CMK (cell line): Measurements from ENCODE around the gene PRR5.
"Not testable (repeated sequence)": the region's sequence is repeated elsewhere in the genome, so short reads cannot be mapped to it uniquely, and the experiment has no call there.

Source experiments
- DNase-seq: peaks from one replicate; pipeline ENCODE4 v3.0.0-alpha.2; 2010; ENCODE audit warnings: low read depth

The PRR5 gene

GRCh38 chr22:44735518-44736428, 33.8 kb downstream of the PRR5 start:
- DNase-seq: peak; percentile 35

- no peak for DNase-seq
Observed at GRCh38 chr22:44736581-44737405, 34.8 kb downstream of the PRR5 start.

DNA sequence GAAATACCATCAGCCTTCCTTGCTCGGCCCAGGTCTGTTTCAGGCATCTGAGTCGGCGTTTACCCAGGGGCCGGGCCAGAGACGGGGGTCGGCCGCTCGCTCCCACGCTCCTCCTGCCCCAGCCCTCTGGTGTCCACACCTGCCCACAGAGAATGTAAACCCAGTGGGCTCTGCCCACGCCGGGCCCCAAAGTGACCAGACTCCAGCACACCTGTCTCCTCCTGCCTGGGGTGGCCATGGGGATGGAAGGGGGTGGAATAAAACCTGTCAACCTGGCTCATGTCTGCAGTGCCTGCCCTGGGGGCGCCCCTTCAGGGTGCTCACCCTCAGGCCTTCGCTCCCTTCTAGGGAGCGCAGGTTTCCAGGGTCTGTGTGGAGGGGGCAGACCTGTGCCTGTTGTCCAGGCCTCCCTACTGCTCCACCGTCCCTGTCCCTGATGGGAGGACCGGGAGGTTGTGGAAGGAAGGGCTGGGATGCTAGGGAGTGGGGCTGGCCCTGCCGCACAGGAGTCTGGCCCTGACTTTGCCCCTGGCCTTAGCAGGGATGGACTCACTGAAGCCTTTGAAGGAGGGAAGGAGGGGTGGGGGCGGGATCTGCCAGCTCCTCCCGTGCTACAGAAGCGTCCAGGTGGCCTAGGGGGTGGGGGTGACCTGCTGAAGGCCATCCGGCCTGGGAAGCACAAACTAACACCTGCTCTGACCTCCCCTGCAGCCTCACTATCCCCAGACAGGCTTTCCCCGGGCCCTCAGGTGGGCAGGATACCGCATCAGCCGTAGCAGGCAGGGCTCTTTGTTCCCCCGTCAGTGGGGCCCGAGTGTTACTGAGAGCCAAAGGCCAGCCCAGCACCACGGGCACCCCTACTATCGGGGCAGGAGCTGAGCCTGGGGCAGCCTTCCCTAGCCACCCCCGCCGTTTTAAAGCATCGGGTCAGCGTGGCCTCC, 35.7 kb downstream of the PRR5 start:
- DNase-seq: no peak

DNA sequence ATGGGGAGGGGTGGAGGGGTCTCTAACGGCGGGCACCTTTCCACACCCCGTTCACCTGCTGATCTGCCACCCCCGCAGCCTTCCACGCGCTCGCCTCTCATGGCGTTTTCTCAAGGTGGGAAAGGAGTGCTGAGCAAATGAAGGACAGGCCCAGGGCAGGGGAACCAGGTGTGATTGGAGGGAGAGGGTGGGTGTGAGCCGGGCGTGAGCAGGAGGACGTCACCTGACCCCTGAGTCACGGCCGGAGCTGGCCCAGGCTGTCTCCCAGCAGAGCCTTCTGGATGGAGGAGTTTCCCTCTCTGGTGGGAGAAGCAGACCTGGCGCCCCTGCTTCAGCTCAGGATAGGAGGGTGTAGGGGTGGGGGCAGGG, 36.3 kb downstream of the PRR5 start:
- DNase-seq: no peak

- DNase-seq: no peak
Observed at GRCh38 chr22:44739024-44739423, 37.0 kb downstream of the PRR5 start.

DNA sequence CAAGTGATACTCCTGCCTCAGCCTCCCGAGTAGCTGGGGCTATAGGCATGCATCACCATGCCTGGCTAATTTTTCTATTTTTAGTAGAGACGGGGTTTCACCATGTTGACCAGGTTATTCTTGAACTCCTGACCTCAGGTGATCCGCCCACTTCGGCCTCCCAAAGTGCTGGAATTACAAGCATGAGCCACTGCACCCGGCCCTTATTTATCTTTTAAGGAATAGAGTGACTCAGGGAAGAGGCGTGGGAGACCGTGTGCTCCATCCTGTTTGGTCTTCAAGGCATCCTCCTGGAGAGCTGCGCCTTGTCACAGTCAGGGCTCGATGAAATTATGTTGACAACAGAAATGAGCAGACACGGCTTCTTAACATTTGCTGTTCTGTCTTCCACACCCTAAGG, 37.7 kb downstream of the PRR5 start:
- not testable (repeated sequence) for DNase-seq

- DNase-seq: no peak
Observed at GRCh38 chr22:44740307-44740706, 38.3 kb downstream of the PRR5 start.

DNA sequence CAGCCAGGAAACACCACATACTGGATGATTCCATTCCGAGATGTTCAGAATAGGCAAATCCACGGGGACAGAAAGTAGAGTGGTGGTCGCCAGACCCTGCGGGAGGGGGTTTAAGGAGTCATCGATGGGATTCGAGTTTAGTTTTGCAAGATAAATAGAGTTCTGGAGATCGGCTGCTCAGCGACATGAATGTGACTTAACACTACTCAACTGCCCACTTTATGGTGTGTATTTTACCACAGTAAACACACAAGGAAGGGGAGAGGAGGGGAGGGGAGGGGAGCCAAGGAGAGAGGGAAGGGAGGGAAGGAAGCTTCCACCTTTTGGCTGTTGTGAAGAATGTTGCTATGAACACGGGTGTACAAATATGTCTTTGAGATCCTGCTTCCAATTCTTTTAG, 39.9 kb downstream of the PRR5 start:
- DNase-seq: no peak

DNA sequence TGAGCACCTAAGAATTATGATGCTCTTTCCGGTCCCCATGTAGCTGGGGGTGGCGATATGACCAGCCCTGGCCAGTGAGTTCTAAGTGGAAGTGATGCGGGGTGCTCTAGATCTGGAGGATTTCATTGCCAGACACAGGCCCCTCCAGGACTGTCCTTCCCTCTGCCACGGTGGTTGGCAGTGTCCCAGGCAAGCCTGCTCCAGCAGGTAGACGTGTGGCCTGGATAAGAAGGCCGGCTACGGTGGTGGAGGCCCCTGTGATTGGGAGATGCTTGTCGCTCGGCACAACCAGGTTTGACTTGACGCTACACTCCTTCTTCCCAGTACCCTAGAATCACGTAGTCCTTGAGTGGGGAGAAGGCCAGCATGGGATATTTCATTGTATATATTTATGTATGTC, 41.2 kb downstream of the PRR5 start:
- no peak for DNase-seq

- DNase-seq: no peak
Observed at GRCh38 chr22:44743804-44744211, 41.8 kb downstream of the PRR5 start.

GRCh38 chr22:44745853-44746789, 44.1 kb downstream of the PRR5 start:
- no peak for DNase-seq

- DNase-seq: not testable (repeated sequence)
Observed at GRCh38 chr22:44747784-44748127, 45.8 kb downstream of the PRR5 start.

DNA sequence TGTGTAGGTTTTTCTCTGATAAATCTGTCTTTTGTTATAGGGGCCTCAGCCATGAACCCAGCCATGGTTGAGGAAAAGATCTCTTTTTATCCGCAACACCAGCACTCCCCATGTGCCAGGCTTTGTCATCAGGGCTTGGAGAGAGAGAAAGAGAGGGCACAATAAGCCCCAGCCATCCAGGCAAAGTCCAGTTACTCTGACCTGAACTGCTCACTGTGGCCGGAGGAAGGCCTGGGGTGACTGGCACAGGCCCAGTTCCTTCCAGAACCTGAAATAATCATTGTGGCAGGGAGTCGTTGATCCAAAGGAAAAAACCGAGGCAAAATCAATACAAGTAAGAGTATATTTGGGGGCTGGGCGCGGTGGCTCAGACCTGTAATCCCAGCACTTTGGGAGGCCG, 46.5 kb downstream of the PRR5 start:
- DNase-seq: no peak

GRCh38 chr22:44750481-44750880, 48.5 kb downstream of the PRR5 start:
- no peak for DNase-seq

DNA sequence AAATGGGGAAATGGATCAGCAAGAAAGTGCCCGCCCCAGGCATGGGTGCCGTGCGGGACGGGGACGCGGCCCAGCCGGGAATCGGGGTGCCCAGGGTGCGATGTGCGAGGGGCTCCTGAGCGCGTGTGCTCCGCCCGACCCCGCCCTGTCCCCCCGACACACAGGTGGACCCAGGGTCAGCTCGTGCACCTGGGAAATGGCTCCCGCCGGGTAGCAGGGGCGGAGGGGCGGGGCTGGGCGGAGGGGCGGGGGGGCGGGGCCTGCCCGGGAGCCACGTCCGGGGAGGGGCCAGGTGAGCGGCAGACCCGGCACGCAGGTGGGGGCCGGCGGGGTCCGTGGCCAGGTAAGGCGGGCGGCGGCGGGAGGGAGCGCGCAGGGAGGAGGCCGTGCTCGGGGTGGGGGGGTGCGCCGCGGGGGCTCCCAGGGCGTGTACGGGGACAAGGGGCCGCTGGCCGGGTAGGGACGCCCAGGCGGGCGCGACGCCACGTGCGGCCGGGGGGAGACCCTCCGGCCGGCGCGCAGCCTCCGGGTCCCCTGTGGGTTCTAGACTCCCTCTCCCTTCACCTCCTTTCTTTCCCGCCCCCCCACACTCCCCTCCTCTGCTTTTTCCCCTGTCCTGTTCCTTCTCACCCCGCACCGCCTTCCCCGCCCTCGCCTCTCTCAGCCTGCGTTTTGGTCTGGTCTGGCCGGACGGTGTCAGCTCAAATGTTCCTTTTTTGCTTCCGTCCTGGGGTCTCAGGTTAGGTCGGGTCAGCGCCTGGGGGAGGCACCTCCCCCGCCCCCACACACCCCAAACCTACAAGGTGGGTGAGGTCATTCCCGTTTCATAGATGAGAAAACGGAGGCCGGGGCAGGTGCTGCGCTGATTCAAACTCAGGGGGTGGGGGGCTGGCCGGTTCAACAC, 50.5 kb downstream of the PRR5 start, which contains the start of gene ARHGAP8:
ARHGAP8 (plus strand) TSS at position 291 of the 904 bp plus-strand sequence. CDS start 33,953 bp downstream, outside the sequence.
- DNase-seq: no peak

DNA sequence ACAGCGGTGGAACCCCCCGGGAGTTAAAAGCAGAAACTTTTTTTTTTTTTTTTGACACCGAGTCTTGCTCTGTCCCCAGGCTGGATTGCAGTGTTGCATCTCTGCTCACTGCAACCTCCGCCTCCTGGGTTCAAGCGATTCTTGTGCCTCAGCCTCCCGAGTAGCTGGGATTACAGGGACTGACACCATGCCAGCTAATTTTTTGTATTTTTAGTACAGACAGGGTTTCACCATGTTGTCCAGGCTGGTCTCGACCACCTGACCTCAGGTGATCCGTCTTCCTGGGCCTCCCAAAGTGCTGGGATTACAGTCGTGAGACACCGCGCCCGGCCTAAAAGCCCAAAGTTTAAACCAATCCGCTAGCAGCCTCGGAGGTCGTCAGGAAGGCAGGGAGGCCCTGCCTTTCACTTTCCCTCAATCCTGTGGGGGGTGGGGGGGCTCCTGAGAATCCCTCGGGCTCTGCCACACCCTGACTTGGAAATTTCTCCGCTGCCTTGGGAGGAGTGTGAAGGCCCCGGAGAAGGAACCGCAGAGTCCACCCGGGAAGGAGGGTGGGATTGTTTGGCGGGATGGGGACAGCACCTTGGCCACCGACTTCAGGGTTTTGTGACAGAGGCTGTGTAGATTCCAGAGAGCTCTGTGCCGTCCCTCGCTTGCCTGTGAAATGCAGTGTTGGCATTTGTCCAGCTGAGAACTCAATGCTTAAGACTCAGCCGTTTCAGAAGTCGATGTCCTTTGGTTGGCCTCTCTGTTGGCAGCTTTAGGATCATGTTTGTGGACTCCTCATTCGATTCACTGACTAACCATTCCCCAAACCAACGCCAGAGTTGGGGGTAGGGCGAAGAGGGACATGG, 51.4 kb downstream of the PRR5 start:
- no peak for DNase-seq

GRCh38 chr22:44754998-44755397, 53.0 kb downstream of the PRR5 start:
- DNase-seq: no peak

GRCh38 chr22:44755417-44755816, 53.4 kb downstream of the PRR5 start:
- no peak for DNase-seq

DNA sequence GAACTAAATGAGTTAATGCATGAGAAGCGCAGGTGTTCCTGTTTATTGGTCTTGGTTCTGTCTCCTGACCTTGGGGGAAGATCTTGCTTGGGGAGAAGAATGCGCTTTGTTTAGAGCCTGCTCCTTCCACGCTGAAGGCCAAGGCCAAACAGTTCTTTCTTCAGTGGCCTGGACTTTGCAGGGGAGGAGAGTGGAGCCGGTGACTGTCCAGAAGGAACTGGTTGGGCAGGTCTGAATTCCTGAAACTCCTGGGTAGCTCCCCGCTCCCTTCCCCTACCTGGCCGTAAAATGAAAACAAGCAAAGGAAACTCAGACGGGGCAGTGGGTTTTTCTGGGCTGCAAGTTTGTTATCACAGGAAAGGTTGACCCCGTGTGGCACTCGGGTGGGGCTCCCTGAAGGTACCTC, 54.0 kb downstream of the PRR5 start:
- DNase-seq: no peak
